22Rv1 (cell line): Measurements from ENCODE around the gene TMEM179B.

ENCODE experiments used
- ZFX ChIP-seq: fragments of 450-650 bp; IDR thresholded peaks from 2 replicates; pipeline ENCODE4 v1.6.1; 2017; ENCODE audit warnings: antibody characterized with exemption, borderline replicate concordance
- TF ChIP-seq, protein P1 (sequence below): fragments of 450-650 bp; IDR thresholded peaks from 2 replicates; pipeline ENCODE4 v1.5.1; 2017; ENCODE audit warnings: mild to moderate bottlenecking

DNA sequence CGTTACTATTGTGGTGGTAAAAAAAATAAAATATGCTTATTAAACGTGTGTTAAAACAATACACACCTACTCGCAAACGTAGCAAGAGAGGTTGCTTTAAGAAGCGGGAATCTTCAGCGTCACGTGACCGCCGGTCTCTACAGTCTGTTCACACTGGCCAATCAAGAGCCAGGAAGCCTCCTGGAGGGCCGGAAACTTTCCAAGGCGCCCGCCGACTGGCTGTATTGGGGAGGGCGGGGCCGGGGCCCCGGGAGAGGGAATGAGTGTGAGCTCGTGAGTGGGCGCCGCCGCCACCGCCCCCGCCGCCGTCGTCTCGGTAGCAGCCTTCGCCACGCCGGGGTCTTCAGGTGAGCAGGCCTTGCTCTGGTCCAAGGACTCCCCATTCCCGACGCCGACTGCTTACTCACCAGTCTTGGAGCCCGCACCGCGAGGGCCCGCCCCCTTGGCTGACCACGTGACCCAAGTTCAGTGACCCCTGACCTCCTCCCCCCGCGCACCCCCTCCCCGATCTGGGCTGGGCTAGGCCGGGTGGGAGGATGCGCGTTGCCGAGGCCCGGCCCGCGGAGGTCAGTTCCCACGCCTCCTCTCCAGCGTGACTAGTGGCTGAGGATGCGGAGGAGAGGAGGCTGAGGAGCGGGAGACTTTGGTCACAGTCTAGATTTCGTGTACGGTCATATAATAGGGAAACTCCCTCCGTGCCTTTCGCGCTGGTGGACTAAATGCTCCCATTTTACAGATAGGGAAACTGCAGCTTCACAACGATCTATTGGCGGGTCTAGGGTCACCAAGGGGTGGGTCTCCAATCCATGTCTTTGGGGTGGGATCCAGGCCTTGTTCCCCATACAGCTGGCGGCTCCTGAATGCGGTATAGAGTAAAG is 15.8 kb upstream of the TMEM179B start, which contains the start of gene TAF6L:
- TF ChIP-seq, protein P1, sequence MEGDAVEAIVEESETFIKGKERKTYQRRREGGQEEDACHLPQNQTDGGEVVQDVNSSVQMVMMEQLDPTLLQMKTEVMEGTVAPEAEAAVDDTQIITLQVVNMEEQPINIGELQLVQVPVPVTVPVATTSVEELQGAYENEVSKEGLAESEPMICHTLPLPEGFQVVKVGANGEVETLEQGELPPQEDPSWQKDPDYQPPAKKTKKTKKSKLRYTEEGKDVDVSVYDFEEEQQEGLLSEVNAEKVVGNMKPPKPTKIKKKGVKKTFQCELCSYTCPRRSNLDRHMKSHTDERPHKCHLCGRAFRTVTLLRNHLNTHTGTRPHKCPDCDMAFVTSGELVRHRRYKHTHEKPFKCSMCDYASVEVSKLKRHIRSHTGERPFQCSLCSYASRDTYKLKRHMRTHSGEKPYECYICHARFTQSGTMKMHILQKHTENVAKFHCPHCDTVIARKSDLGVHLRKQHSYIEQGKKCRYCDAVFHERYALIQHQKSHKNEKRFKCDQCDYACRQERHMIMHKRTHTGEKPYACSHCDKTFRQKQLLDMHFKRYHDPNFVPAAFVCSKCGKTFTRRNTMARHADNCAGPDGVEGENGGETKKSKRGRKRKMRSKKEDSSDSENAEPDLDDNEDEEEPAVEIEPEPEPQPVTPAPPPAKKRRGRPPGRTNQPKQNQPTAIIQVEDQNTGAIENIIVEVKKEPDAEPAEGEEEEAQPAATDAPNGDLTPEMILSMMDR: no peak
- no peak for TF ChIP-seq ZFX
